GM12874 (cell line): ENCODE results near the gene CDK15.

Source experiments
- TF ChIP-seq, protein P1 (sequence below): IDR thresholded peaks from 2 replicates; pipeline ENCODE4 v1.5.1; 2011; ENCODE audit warnings: low read depth, mild to moderate bottlenecking, control low read depth, low read length, moderate library complexity; ENCODE audit not compliant: insufficient read depth

Gene CDK15

DNA sequence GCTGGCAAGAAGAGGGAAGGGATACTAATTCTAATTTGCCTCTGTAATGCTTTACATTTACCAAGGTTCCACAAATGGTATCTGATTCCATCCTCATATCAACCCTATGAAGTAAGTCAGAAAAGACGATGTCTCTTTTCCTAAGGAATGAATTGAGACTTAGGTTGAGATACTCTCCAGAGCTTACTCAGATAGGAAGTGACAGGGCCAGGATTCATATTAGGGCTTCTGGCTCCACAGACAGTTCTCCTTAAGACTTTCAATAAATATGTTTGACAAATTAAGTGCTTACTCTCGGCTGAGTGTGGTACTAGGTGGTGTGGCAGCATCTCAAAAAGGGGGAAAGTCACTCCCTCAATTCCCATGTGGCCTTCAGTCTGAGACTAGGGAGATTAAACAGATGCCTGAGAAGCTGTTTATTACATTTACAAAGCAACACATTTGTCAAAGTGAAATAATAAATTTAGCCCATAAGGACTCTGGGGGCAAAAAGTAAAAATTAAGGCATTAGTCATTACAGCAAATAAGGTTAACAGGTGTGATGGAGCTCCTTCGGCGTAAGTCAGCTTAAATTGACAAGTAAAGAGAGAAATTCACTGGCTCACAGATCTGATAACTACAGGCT is 14.2 kb downstream of the CDK15 start:
- TF ChIP-seq, protein P1, sequence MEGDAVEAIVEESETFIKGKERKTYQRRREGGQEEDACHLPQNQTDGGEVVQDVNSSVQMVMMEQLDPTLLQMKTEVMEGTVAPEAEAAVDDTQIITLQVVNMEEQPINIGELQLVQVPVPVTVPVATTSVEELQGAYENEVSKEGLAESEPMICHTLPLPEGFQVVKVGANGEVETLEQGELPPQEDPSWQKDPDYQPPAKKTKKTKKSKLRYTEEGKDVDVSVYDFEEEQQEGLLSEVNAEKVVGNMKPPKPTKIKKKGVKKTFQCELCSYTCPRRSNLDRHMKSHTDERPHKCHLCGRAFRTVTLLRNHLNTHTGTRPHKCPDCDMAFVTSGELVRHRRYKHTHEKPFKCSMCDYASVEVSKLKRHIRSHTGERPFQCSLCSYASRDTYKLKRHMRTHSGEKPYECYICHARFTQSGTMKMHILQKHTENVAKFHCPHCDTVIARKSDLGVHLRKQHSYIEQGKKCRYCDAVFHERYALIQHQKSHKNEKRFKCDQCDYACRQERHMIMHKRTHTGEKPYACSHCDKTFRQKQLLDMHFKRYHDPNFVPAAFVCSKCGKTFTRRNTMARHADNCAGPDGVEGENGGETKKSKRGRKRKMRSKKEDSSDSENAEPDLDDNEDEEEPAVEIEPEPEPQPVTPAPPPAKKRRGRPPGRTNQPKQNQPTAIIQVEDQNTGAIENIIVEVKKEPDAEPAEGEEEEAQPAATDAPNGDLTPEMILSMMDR: no peak

DNA sequence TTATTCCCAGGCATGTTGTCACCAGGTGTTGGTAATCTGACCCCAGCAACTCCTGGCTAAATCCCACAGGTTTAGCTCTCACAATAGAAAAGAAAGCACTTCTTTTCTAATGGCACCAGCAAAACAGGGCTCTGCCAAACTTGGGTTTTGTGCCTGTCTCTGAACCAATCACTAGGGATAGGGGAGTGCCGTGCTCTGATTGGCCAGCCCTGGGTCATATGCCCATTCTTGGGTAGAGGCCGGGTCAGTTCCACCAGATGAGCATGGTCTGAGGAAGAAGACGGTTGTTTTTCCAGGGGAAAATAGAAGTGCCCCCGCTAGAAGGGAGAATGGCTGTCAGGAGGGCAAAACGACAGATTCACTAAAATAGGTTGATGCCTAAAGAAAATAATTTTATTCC is 14.7 kb downstream of the CDK15 start:
- TF ChIP-seq, protein P1: no peak

DNA sequence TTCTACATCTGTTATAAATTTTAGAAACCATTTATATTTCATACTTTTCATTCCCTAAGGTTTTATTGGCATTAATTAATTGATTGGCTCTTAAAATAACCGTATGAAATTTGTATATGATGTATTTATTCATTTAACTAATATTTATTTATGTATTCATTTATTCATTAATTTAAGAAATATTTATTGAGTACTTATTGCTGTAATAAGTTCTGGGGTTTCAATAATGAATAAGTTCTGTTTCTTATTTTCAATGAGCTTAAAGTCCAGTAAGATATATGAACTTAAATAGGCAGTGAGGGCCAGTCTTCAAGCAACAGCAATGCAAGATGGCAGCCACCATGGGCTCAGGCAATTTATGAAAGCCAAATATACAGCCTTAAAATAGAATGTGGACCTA is 17.9 kb downstream of the CDK15 start:
- TF ChIP-seq, protein P1: no peak

DNA sequence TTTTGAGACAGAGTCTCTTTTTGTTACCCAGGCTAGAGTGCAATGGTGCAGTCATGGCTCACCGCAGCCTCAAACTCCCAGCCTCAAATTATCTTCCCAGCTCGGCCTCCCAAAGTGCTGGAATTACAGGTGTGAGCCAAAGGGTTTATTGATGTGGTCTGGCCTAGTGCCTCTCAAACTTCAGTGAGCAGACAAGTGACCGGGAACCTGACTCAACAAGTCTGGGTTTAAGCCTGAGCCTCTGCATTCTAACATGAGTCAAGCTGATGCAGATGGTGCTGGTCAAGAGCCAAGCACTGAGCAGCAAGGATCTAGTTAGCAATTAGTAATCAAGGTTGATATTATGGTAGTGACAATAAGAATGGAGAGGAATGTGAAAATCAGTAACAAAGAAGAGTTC is 21.3 kb downstream of the CDK15 start:
- TF ChIP-seq, protein P1: no peak

DNA sequence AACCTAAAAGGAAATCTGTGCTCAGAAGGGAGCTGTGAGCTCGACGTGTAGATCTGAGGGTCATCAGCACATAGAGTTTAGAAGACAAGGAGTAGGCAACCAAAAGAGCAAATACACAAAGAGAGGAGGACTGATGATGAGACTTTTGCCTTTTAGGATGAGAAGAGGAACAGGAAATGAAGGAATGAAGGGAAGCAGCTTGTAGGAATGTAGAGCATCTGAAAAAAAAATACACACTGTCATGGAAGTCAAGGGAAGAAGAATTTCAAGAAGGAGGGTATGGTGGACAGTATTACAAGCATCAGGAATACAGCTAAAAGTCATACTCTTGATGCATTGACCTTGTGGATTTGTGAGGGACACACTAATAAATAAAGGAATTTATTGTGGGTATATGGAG is 21.9 kb downstream of the CDK15 start:
- TF ChIP-seq, protein P1: no peak

DNA sequence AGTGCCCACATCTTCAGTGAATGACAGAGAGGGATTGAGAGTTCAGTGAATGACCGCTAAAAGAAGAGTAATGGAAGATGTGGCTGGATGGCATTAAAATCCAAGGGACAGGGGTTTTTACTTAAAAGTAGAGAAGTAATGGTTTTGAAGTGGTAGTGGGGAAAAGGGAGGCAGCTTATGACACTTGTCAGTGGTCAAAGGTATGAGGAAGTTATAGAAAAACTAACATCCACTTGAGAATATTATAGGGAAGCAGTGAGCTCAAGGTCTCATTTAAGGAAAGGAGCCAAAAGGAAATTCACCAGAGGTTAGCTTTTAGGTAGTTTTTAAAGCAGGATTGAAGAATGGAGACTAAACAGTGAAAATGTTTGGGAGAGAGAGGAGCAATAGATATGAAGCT is 24.3 kb downstream of the CDK15 start:
- TF ChIP-seq, protein P1: no peak

DNA sequence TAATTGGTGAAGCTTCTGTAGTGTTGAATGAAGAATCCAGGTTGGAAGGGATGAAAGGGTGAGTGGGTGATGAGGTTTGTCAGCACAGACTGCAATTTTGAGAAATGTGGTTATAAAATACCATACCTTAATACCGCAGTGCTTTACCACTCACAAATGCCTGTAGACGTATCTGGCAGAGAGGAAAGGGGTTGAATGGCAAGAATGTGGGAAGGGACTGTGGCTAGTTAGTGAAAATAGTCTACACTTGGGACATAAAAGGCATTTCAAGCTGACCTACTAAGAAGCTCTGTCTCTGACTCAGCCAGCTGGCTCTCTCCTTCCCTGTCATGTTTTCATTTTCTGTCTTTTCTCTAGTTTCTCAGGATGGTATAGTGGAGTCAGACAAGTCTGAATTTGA is 25.1 kb downstream of the CDK15 start:
- TF ChIP-seq, protein P1: no peak

DNA sequence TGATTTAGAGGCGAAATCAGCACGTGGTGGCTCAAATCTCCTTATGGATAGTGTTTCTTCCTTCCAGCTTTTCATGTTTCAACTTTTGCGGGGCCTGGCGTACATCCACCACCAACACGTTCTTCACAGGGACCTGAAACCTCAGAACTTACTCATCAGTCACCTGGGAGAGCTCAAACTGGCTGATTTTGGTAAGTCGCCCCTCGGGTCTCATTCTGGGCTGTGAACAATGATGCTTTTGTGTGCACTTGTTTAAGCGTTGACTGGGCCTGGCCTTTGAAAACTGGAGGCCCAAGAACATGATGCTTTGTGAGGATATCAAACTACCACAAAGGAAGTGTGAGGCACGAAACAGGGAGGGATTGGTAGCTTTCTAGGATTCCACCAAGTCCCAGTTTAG is 27.4 kb downstream of the CDK15 start:
- TF ChIP-seq, protein P1: no peak
